Measurements from ENCODE around the gene KCND3.

GRCh38 chr1:111756124-111756513 lies 233.3 kb downstream of the KCND3 start:
- TF ChIP-seq CTCF (IDR thresholded peaks at IDR 0.05; ENCODE audit: insufficient read depth, low read depth, low read length), result no peak
- TF ChIP-seq EZH2 (IDR thresholded peaks at IDR 0.05; ENCODE audit: insufficient read depth, low read length), result no peak

All from astrocyte (in vitro differentiated cells and primary cell).